GM12875 (cell line): Measurements from ENCODE around the gene TMPRSS11A.

Source experiments
- H3K4me3 ChIP-seq: one replicate; pipeline ENCODE4 v1.5.1; 2011; ENCODE audit warnings: low read depth, low read length, control low read depth
- CTCF ChIP-seq: IDR thresholded peaks from 2 replicates; pipeline ENCODE4 v1.5.1; 2011; ENCODE audit warnings: low read depth, mild to moderate bottlenecking, control low read depth, inconsistent platforms, low read length, moderate library complexity, borderline replicate concordance; ENCODE audit not compliant: insufficient read depth

The TMPRSS11A gene

GRCh38 chr4:67933755-67934154, 29.5 kb downstream of the TMPRSS11A start:
- no peak for TF ChIP-seq CTCF

GRCh38 chr4:67933038-67933437, 30.3 kb downstream of the TMPRSS11A start:
- H3K4me3 ChIP-seq, result no peak overlapping the region
- TF ChIP-seq CTCF, result no peak

More at GRCh38 chr4:67933755-67934154, 29.5 kb downstream of the TMPRSS11A start:
- no peak overlapping the region for H3K4me3 ChIP-seq

- no peak for TF ChIP-seq CTCF
- no peak overlapping the region for H3K4me3 ChIP-seq
Measured at GRCh38 chr4:67931256-67931655, 32.0 kb downstream of the TMPRSS11A start.

- no peak overlapping the region for H3K4me3 ChIP-seq
- TF ChIP-seq CTCF, result no peak
Measured at GRCh38 chr4:67929426-67929825, 33.9 kb downstream of the TMPRSS11A start.

- no peak overlapping the region for H3K4me3 ChIP-seq
- no peak for TF ChIP-seq CTCF
Measured at GRCh38 chr4:67928546-67928945, 34.7 kb downstream of the TMPRSS11A start.

- no peak overlapping the region for H3K4me3 ChIP-seq
- no peak for TF ChIP-seq CTCF
Measured at GRCh38 chr4:67927251-67927650, 36.0 kb downstream of the TMPRSS11A start.

- no peak overlapping the region for H3K4me3 ChIP-seq
- TF ChIP-seq CTCF, result no peak
Measured at GRCh38 chr4:67926485-67926884, 36.8 kb downstream of the TMPRSS11A start.
